ENCODE data around the gene DPP4.

The DPP4 gene

DNA sequence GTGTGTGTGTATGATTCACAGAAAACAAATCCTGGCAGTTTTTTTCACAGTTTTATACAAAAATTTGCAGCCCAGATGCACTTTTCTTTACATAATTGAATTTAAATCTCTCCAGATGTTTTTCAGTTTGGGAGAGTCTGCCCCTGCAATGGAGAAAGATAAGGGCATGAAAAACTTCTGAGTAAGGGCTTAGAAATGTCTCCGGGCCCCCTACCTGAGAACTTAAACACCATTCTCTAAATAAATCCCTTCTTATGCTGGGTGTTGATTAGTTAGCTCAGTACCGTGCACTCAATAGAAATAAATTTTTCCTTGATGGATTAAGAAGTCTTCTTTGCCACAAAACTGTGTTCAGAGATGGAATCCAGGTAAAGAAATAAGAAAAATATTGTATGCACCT is 64.5 kb downstream of the DPP4 start:
- no peaks in the 10 kb centered on the region for H4K20me1 ChIP-seq
- peaks cover 0 to 27% (median 7%) of the 10 kb centered on the region in 10 experiments; a peak in 9 of 20 replicates for H3K4me1 ChIP-seq
- no peak overlapping the region for H3K27ac ChIP-seq
- no peak overlapping the region for H3K9ac ChIP-seq
- no peaks in the 10 kb centered on the region for H3K36me3 ChIP-seq
- no peak for TF ChIP-seq Cebpa-rat (IDR thresholded peaks at IDR 0.05)
- no peak overlapping the region for H3K4me3 ChIP-seq
- H3K9me3 ChIP-seq (replicated peaks in 1 of 11) = no peaks in the 10 kb centered on the region
- H3K27me3 ChIP-seq = no peaks in the 10 kb centered on the region
- H3K4me2 ChIP-seq = no peak overlapping the region

GRCh38 chr2:162007447-162008040 is 66.5 kb downstream of the DPP4 start:
- Histone ChIP-seq H3K9ac (no peak overlapping the region), H3K4me1 (peaks cover 0 to 20% (median 5%) of the 10 kb centered on the region in 10 experiments; a peak in 11 of 20 replicates), H4K20me1 (no peaks in the 10 kb centered on the region), H3K4me2 (no peak overlapping the region), H3K27ac (no peak overlapping the region), H3K27me3 (no peaks in the 10 kb centered on the region), H3K4me3 (no peak overlapping the region), H3K36me3 (no peaks in the 10 kb centered on the region), H3K9me3 (replicated peaks in 1 of 11) (no peaks in the 10 kb centered on the region)
- TF ChIP-seq Cebpa-rat (IDR thresholded peaks at IDR 0.05) = no peak

GRCh38 chr2:162006337-162006736 is 67.7 kb downstream of the DPP4 start:
- Histone ChIP-seq H4K20me1 (no peaks in the 10 kb centered on the region), H3K9ac (no peak overlapping the region), H3K36me3 (no peaks in the 10 kb centered on the region), H3K4me1 (peaks cover 0 to 21% (median 7%) of the 10 kb centered on the region in 10 experiments; a peak in 11 of 20 replicates), H3K9me3 (replicated peaks in 1 of 11) (no peaks in the 10 kb centered on the region), H3K27me3 (no peaks in the 10 kb centered on the region), H3K4me3 (no peak overlapping the region), H3K4me2 (no peak overlapping the region), H3K27ac (no peak overlapping the region)
- no peak for TF ChIP-seq Cebpa-rat (IDR thresholded peaks at IDR 0.05)

DNA sequence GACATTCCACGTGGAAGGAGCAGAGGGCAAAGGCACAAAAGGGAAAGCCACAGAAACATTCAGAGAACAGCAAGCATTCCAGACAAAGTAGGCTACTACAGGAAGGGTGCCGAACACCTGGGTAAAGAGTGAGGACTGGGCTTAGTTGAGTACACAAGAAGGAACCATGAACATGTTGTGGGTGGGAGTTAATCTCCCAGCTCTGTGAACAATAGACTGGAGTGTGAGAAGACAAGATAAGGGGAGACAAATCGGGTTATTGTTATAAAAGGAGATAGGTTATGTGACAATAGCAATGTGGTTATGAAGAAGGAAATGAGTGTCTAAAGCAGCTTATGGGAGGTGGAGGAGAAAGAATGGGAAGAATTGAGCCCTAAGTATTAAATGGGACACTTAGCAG is 70.0 kb downstream of the DPP4 start:
- no peaks in the 10 kb centered on the region for H3K9me3 ChIP-seq (replicated peaks in 1 of 11)
- no peaks in the 10 kb centered on the region for H4K20me1 ChIP-seq
- TF ChIP-seq Cebpa-rat (IDR thresholded peaks at IDR 0.05) = no peak
- no peak overlapping the region for H3K4me2 ChIP-seq
- H3K27ac ChIP-seq = no peak overlapping the region
- H3K9ac ChIP-seq = no peak overlapping the region
- peaks cover 0 to 25% (median 7%) of the 10 kb centered on the region in 10 experiments; a peak in 11 of 20 replicates for H3K4me1 ChIP-seq
- H3K36me3 ChIP-seq = no peaks in the 10 kb centered on the region
- no peaks in the 10 kb centered on the region for H3K27me3 ChIP-seq
- no peak overlapping the region for H3K4me3 ChIP-seq

DNA sequence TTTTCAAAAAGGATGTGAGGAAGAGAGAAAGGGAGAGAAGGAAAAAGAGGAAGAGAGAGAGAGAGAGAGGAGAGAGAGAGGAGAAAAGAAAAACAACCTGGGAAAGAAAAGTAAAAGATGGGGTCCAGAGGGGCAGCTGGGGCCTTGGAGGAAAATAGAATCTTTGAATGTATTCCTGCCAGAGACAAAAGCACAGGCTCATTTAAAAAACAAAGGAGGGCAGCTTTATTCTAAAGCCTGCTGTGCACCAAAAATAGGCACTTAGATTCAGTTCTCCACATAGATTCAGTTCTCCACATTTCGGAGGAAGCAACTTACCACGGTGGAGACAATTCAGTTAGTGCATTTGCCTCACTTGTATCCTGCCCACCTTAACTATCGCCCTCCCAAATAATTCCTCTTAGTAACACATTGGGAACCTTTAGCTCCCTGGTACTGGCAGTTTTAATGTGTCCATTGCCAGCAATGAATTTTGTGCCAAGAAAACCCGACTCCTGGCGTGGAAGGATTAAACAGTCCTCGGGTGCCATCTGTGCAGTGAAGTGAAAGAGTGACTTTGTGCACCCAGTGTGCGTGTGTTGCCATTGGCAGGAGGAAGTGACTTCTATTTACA is 71.3 kb downstream of the DPP4 start:
- TF ChIP-seq Cebpa-rat (IDR thresholded peaks at IDR 0.05) = no peak
- no peaks in the 10 kb centered on the region for H3K27me3 ChIP-seq
- no peaks in the 10 kb centered on the region for H3K36me3 ChIP-seq
- H3K27ac ChIP-seq = peak overlapping the region in 2 of 11 experiments; percentile 8 to 25; a peak in 4 of 22 replicates
- H3K9me3 ChIP-seq (replicated peaks in 1 of 11) = no peaks in the 10 kb centered on the region
- no peak overlapping the region for H3K9ac ChIP-seq
- H3K4me2 ChIP-seq = peak overlapping the region in 5 of 11 experiments; percentile 34 to 66 (median 48); a peak in 10 of 22 replicates
- no peaks in the 10 kb centered on the region for H4K20me1 ChIP-seq
- H3K4me3 ChIP-seq = no peak overlapping the region
- H3K4me1 ChIP-seq = peaks cover 0 to 31% (median 7%) of the 10 kb centered on the region in 10 experiments; a peak in 11 of 20 replicates

DNA sequence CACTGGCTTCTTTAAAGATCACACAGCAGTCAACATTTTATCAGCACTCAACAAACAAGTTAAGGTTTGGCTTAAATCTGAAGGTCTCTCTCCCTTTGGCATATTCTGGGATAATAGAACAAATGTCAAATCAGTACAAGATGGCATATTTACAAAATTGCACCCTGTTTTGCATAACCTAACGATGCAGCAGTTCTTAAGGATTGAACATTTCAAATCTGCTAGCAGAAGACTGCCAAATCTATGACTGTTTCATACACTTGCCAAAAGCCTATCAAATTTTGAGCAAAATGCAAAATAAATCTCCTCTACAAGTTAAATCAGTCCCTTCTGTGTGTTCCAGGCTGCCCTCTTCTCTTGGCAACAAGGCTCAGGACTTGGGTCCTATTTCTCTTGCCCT is 73.6 kb downstream of the DPP4 start:
- H3K9ac ChIP-seq = no peak overlapping the region
- peaks cover 0 to 41% (median 7%) of the 10 kb centered on the region in 10 experiments; a peak in 11 of 20 replicates for H3K4me1 ChIP-seq
- H3K9me3 ChIP-seq (replicated peaks in 1 of 11) = no peaks in the 10 kb centered on the region
- H3K4me3 ChIP-seq = no peak overlapping the region
- no peak overlapping the region for H3K27ac ChIP-seq
- H3K27me3 ChIP-seq = no peaks in the 10 kb centered on the region
- no peak for TF ChIP-seq Cebpa-rat (IDR thresholded peaks at IDR 0.05)
- H4K20me1 ChIP-seq = no peaks in the 10 kb centered on the region
- no peak overlapping the region for H3K4me2 ChIP-seq
- no peaks in the 10 kb centered on the region for H3K36me3 ChIP-seq

GRCh38 chr2:161999321-161999720 is 74.7 kb downstream of the DPP4 start:
- Histone ChIP-seq H3K4me3 (no peak overlapping the region), H3K27ac (no peak overlapping the region), H3K36me3 (no peaks in the 10 kb centered on the region), H3K4me1 (peaks cover 0 to 52% (median 7%) of the 10 kb centered on the region in 10 experiments; a peak in 11 of 20 replicates), H4K20me1 (no peaks in the 10 kb centered on the region), H3K27me3 (no peaks in the 10 kb centered on the region), H3K9me3 (replicated peaks in 1 of 11) (no peaks in the 10 kb centered on the region), H3K9ac (no peak overlapping the region), H3K4me2 (peak overlapping the region in 1 of 11 experiments; percentile 32; a peak in 2 of 22 replicates)
- TF ChIP-seq Cebpa-rat (IDR thresholded peaks at IDR 0.05) = no peak

DNA sequence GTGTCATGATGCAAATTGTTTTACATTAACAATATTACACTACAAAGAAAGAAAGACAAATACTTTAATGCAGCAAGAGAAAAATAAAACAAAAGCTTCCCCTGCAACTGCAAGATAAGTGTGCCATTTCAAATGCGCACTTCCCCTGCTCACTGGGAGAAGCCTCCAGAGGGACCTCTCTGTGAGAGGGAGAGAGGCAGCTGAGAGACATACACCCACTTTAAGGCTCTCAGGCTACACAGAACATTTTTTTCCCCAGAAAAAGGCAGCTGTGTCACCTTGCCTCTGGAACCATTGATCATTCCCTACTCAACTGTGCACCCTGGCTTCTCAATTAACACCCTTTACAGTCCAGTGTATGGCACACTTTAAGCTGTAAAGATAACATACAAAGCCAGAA is 75.2 kb downstream of the DPP4 start:
- peaks cover 0 to 56% (median 7%) of the 10 kb centered on the region in 10 experiments; a peak in 11 of 20 replicates for H3K4me1 ChIP-seq
- no peak overlapping the region for H3K4me3 ChIP-seq
- no peaks in the 10 kb centered on the region for H3K36me3 ChIP-seq

GRCh38 chr2:161997916-161998471 is 76.0 kb downstream of the DPP4 start:
- Histone ChIP-seq H3K9ac (no peak overlapping the region), H3K4me1 (peaks cover 2 to 60% (median 7%) of the 10 kb centered on the region in 10 experiments; a peak in 16 of 20 replicates), H3K9me3 (replicated peaks in 1 of 11) (no peaks in the 10 kb centered on the region), H3K36me3 (no peaks in the 10 kb centered on the region), H3K4me2 (no peak overlapping the region), H3K27ac (no peak overlapping the region), H4K20me1 (no peaks in the 10 kb centered on the region), H3K4me3 (no peak overlapping the region), H3K27me3 (no peaks in the 10 kb centered on the region)
- TF ChIP-seq Cebpa-rat (IDR thresholded peaks at IDR 0.05) = no peak

More for the DNA sequence above, 75.2 kb downstream of the DPP4 start:
- H3K9me3 ChIP-seq (replicated peaks in 1 of 11) = no peaks in the 10 kb centered on the region
- no peaks in the 10 kb centered on the region for H4K20me1 ChIP-seq
- H3K27ac ChIP-seq = no peak overlapping the region
- no peak for TF ChIP-seq Cebpa-rat (IDR thresholded peaks at IDR 0.05)
- H3K27me3 ChIP-seq = no peaks in the 10 kb centered on the region
- no peak overlapping the region for H3K9ac ChIP-seq
- peak overlapping the region in 2 of 11 experiments; percentile 32 to 44; a peak in 3 of 22 replicates for H3K4me2 ChIP-seq

All from BLaER1 treated with 17β-estradiol and CSF1 and Interleukin-3, amounts not matched to agents 10 nM and 100 nM (cell line).